ENCODE measurements around the gene PHLDB1.

The PHLDB1 gene

DNA sequence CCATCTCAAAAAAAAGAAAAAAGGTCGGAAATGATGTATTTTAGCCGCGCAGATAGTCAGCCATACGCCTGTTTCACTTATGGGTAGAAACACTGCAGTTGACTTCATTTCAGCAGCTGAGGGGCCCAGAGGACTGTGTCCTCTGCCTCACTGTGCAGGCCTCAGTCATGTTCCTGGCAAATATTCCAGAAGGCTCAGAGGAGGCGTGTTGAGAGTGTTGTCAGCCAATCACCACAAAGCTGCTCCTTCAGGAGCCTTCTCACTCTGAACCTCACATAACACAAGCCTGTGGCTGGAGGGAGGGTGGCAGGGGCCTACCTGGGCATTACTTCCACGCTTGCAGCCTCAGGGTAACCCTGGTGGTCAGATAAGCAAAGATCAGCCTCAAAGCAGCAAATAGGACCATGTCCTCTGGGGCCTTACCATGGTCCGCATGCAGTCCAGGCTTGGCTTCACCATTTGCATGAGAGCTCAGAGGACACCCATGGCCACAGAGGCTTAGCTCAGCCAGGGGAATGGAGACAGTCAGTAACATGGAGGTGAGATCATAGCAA is 89.3 kb downstream of the PHLDB1 start:
- Histone ChIP-seq H3K4me3 (no peak overlapping the region), H3K27ac (no peak overlapping the region)

DNA sequence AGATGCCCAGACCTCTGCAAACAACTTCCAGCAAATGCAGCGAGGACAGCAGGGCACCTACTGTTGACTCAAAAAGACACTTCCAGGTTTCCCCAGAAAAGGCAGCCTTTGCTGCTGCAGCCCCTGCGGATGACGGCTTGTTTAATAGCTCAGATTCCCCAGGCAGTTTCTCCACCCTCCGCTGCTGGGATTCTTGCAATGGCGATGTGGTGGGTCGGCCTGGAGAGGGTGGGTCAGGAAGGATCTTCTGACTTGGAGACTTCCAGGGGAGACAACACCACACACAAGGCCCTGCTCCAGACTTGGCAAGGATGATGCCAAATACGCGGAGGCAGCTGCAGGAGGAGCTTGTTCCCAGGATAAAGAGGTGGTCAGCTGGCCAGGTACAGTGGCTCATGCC is 89.9 kb downstream of the PHLDB1 start:
- H3K27ac ChIP-seq: no peak overlapping the region
- no peak overlapping the region for H3K4me3 ChIP-seq

DNA sequence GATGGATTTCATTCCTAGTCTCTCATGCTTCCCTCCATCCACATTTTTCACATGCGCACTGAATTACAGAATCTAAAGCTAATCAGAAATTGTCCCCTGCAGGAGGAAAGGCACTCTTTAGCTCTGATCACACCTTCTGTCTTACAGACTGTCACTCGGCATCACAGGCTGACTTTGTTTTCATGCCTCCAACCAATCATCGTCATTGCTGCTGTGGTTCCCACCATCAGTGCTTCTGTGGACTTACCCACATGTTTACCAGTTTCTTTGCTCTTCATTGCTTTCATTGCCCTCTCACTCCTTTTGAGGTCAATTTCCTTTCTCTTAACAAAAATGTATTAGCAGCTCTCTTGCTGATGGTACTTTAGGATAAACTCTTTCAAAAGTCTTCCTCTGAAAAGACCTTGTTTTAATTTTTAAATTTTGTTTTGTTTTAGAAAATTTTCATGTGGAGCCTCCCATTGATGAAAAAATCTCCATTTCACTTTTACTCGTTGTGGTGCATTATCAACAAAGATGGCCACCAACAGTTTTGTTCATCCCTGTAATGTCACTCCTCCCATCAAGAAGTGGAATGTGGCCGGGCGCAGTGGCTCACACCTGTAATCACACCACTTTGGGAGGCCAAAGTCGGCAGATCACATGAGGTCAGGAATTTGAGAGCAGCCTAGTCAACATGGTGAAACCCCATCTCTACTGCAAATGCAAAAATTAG is 92.2 kb downstream of the PHLDB1 start:
- no peak overlapping the region for H3K4me3 ChIP-seq
- peak overlapping the region in 4 of 21 experiments; percentile 37 to 69 (median 63) for H3K27ac ChIP-seq

DNA sequence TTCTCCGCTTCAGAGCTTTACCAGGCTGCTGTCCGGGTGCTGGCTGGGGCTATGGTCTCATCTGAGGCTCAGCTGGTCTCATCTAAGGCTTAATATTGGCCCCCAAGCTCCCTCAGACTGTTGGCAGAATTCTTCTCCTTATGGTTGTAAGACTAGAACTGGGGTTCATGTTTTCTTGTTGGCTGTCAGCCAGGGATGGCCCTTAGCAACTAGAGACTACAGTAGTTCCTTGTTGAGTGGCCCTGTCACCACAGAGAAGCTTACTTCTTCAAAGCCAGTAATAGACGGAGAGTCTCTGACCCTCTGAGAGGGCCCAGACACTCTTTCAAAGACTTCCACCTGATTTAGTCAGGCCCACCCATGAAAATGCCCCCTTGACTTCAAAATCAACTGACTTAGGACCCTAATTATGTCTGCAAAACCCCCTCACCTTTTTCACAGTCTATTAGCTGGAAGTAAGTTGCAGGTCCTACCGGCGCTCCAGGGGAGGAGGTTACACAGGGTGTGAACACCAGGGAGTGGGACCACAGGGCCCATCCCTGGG is 96.2 kb downstream of the PHLDB1 start:
- Histone ChIP-seq H3K27ac (peak overlapping the region in 2 of 21 experiments; percentile 1 to 50), H3K4me3 (no peak overlapping the region)

DNA sequence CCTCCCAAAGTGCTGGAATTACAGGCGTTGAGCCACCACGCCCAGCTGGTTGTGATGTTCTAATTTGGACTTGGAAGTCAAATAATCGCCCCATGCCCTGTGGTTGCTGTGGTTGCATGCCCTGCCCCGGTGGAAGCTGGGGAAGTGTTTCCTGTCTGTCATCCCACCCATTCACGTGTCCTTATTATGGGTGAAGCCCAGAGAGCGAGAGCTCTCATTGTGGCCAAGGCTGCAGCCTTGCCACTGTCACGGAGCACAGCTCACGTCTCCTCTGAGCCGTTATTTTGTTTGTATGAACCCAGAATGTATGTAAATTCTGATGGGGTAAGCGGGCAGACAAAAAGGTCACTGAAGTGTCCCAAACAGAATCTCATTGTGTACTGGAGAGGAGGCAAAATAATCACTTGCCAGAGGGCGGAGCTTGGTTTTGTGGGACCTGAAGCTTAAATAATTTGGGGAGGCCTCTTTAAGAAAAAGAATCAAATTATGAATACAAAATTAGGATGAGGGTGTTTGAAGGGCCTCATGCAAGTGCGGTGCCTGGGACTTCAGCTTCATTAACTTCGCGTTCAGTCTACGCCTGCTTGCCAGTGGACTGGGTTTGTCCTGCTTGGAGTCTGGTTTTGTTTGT is 97.8 kb downstream of the PHLDB1 start:
- Histone ChIP-seq H3K4me3 (no peak overlapping the region), H3K27ac (no peak overlapping the region)

DNA sequence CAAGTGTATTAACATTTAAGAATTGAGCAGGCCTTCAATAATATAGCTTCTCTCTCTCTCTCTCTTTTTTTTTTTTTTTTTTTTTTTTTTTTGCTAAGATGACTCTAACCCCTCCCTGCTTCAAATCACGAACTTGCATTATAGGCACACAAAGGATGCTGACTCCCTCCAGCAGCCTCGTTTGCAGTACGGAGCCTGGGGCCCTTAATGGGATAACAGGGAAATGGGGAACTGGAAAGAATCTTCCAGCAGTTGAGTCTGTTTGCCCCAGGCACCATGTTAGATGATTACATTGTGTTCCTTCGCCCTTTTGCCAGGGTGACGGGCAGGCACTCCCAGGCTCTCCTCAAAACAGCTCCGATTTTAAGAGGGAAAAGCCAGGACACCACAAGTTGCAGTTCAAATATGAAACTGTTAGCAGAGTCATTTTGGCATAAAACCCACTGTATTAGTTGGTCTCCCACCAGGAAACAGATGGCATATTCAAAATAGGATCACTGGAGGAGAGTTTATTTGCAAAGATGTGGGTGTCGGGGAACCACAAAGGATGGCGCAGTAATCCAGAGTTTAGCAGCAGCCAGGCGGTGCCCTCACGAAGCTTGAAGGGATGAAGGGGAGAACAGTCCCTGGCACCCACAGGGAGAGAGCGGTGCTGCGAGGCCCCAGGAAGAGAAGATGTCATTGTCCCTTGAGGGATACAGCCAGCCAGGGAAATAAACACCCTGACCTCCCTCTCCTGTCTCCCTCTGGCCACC is 98.6 kb downstream of the PHLDB1 start:
- Histone ChIP-seq H3K27ac (no peak overlapping the region), H3K4me3 (no peak overlapping the region)

DNA sequence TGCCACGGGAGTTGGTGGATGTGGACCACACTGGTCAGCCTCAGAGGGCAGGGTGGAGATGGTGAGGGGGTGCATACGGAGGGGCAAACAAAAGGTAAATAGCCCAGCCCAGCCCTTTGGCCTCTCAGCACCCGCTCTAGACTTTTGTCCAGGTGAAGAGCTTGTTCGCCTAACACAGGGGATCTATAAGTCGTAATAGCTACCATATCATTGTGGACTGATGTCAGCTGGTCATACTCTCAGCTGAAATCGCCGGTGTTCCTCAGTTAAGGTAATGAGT is 99.1 kb downstream of the PHLDB1 start:
- no peak overlapping the region for H3K27ac ChIP-seq
- H3K4me3 ChIP-seq: no peak overlapping the region
